ENCODE data around the gene VPS39.

The VPS39 gene

DNA sequence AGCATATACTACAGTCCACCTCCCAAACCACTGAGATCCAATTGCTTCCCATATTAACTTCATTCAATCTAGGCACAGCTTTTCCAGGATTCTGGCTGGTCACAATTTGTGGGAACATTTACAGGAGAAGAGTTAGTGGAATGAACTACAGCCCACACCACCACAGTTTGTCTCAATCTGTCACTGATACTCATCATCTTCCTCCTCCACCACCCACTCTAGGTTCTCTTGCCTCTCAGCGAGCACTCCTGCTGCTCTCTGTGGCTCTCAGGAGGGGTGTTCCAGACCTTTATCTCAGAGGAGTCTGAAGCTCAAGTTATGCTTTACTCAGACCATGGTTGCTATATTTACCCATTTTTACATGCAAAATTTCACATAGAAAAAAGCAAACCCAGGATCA, 87.8 kb downstream of the VPS39 start:
- no peak for DNase-seq

GRCh38 chr15:42119446-42119760, 88.7 kb downstream of the VPS39 start:
- no peak for DNase-seq

DNA sequence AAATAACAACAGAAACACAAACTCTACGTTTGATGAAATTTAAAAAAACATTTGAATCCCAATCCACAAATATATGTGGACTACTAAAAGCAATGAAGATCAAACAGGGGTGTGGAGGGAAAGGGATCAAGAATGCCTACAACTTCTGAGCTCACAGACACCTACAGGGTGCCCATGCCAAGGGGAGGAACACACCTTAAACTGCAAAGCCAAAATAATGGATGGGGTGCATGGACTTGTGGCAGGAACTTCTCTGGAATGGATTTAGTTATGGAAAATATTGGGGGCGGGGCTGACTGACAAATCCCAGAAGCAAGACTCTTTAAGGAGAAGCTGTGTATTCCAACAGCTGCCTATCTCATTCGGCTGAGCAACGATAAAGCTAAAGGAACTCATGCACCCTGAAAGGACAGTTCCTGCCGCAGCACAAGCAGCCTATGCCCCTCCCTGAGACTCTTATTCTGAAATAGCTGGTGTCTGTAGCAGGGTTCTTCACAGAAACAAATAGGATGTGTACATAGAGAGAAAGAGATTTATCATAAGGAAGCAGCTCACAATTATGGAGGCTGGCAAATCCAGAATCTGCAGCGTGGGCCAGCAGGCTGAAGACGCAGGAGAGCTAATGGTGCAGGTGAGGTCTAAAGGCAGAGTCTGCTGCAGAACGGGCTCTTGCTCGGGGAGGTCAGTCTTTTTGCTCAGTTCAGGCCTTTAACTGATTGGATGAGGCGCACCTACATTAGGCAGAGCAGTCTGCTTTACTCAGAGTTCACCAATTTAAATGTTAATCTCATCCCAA, 89.3 kb downstream of the VPS39 start:
- DNase-seq: peak in 1 of 2 experiments; percentile 9

- no peak for DNase-seq
Measured at GRCh38 chr15:42111924-42112323, 96.2 kb downstream of the VPS39 start.

- DNase-seq: no peak
Measured at GRCh38 chr15:42110367-42110766, 97.7 kb downstream of the VPS39 start.

DNA sequence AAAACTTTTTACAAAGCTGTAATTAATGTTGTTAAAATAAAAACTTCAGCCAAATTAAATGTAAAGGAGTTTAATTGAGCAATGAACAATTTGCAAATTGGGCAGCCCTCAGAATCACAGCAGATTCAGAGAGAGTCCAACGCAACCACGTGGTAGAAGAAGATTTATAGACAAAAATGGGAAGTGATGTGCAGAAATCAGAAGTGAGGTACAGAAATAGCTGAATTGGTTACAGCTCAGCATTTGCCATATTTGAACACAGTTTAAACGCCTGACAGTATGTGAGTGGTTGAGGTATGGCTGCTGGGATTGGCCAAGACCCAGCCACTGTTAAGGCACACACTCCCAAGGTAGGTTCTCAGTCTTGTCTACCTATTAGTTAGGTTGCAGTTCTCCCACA, 99.3 kb downstream of the VPS39 start:
- no peak for DNase-seq
